Aorta (tissue), 5 donors: ENCODE data around the gene SLC25A6. TPM values are rescaled to one million over a fixed set of nuclear protein-coding genes. Genes with fewer than 3 reads are reported as not detected.
A peak's percentile ranks its signal among the peaks of the same experiment; 100 is the strongest.
"Not testable (repeated sequence)": the region's sequence is repeated elsewhere in the genome, so short reads cannot be mapped to it uniquely, and the experiment has no call there.

Experiments
- ATAC-seq: fragments of 200-7000 bp; cut with Tn5 transposase; one replicate; pipeline ENCODE4 v1.9.1; 2022; ENCODE audit warnings: moderate library complexity; ENCODE audit not compliant: low FRiP score
- DNase-seq, 2 donors: peaks; one replicate each; pipeline ENCODE4 v3.0.0-alpha.2; 2020
- H3K27ac ChIP-seq, 2 donors: one replicate each; pipeline ENCODE4 v1.5.1; 2013; ENCODE audit warnings: low read length in 2 of 2, mild to moderate bottlenecking in 2 of 2, moderate library complexity in 2 of 2, control low read depth in 1 of 2, inconsistent platforms in 1 of 2, low read depth in 1 of 2
- H3K27me3 ChIP-seq, 2 donors: one replicate each; pipeline ENCODE4 v1.6.1; 2013; ENCODE audit warnings: control low read depth in 1 of 2, low read length in 1 of 2, mild to moderate bottlenecking in 1 of 2, moderate library complexity in 1 of 2; ENCODE audit not compliant: insufficient read depth in 2 of 2, control insufficient read depth in 1 of 2
- H3K36me3 ChIP-seq, 2 donors: one replicate each; pipeline ENCODE4 v1.6.1; 2013; ENCODE audit warnings: control low read depth in 1 of 2, low read length in 1 of 2, mild to moderate bottlenecking in 1 of 2; ENCODE audit not compliant: insufficient read depth in 2 of 2, control insufficient read depth in 1 of 2
- H3K4me1 ChIP-seq, 2 donors: one replicate each; pipeline ENCODE4 v1.6.1; 2013; ENCODE audit warnings: low read length in 2 of 2, control low read depth in 1 of 2, mild to moderate bottlenecking in 1 of 2, moderate library complexity in 1 of 2; ENCODE audit not compliant: insufficient read depth in 2 of 2, control insufficient read depth in 1 of 2
- H3K4me3 ChIP-seq, 2 donors: one replicate each; pipeline ENCODE4 v1.5.1; 2013; ENCODE audit warnings: low read length in 2 of 2, control low read depth in 1 of 2, mild to moderate bottlenecking in 1 of 2
- H3K9me3 ChIP-seq: one replicate; pipeline ENCODE4 v1.6.1; 2013; ENCODE audit warnings: mild to moderate bottlenecking, low read length; ENCODE audit not compliant: control insufficient read depth
- WGBS, 2 donors: extraction: QIAGEN DNeasy Blood & Tissue Kit; methylation state at CpG; one replicate each; pipeline ENCODE4 v1.1.7; 2013; 5-methylcytosine and 5-hydroxymethylcytosine counted together
- intact Hi-C, 2 donors: fragments of 100-400 bp; cut with DNase I; formaldehyde crosslinking; loops; one replicate each; pipeline versions ENCODE4 v1.14.2 to v1.15.0; 2022
- long read RNA-seq, 2 donors: library from polyadenylated mRNA; unstranded; transcript quantifications; one replicate each; pipeline ENCODE4 v2.0.0, GENCODE V29; 2020 to 2021
- polyA plus RNA-seq, 2 donors: library from polyadenylated mRNA; stranded (reverse); fragments of 200-250 nt; gene quantifications; one replicate each; pipeline ENCODE4 v1.2.3, GENCODE V29; 2013
- total RNA-seq, 2 donors: library from RNA; stranded (reverse); fragmentation: NEBNext Ultra II Directional; extraction: Animal tissue kit (Norgen Biotek cat#: 25700); gene quantifications; one replicate each; pipeline ENCODE4 v1.2.1, GENCODE V29; 2021
- donor health status: healthy with polysubstance abuse.
- donor health status: Bipolar disorder and iron deficiency.
- donor health status: DM: no; HTN: no; CAD: no.
- donor health status: DM: no; HTN: no; CAD: no.
- donor health status: DM: yes; HTN: yes; CAD: no.

The SLC25A6 gene
- total RNA-seq (100 to 1,000 TPM; 207 to 212 TPM), polyA plus RNA-seq (100 to 1,000 TPM; 316 to 348 TPM)
- long read RNA-seq, donor 1, transcript SLC25A6-201 (4 exons, 2,062 nt) = major isoform, 1,939 of 2,092 reads
- long read RNA-seq, donor 1, partial matches to known transcripts = 102 of 2,092 reads
- long read RNA-seq, donor 1, other reads (novel, unspliced or antisense) = 51 of 2,092 reads
- long read RNA-seq, donor 2, transcript SLC25A6-201 (4 exons, 2,062 nt) = major isoform, 227 of 311 reads
- long read RNA-seq, donor 2, partial matches to known transcripts = 80 of 311 reads
- long read RNA-seq, donor 2, other reads (novel, unspliced or antisense) = 4 of 311 reads

GRCh38 chrX:1391707-1392375 is at the start of gene SLC25A6:
Gene SLC25A6 (minus strand): TSS chrX:1392113. CDS start chrX:1392009, 104 bp downstream.
- Histone ChIP-seq H3K4me3 (peak within 1 kb of the TSS; percentile 72 to 81), H3K9me3 (no peaks in the 10 kb centered on the region), H3K4me1 (no peaks in the 10 kb centered on the region), H3K27me3 (no peaks in the 10 kb centered on the region), H3K27ac (peak within 1 kb of the TSS; percentile 20 to 90), H3K36me3 (peaks cover 0 to 9% of the 10 kb centered on the region in 2 donors)
- peak; percentile 99 to 100 for DNase-seq
- WGBS, 2 donors = 1% methylated on average over 77 to 90 of the region's 90 CpGs
- intact Hi-C loops = loop anchor here (1.0 to 5.0 kb wide), 4 partner anchors 60 to 1300 kb away; partner anchors contain the start of genes AKAP17A (in 1 of the 2), ASMTL (in 1 of the 2) and CD99 (in 1 of the 2)
- peak; percentile 99 for ATAC-seq

GRCh38 chrX:1440506-1440905 is 48.6 kb upstream of the SLC25A6 start:
- intact Hi-C loops = no loop called here
- H3K4me3 ChIP-seq = no peak overlapping the region
- no peaks in the 10 kb centered on the region for H3K4me1 ChIP-seq
- H3K9me3 ChIP-seq = no peaks in the 10 kb centered on the region
- H3K36me3 ChIP-seq = peaks cover 0 to 7% of the 10 kb centered on the region in 2 donors
- H3K27me3 ChIP-seq = no peaks in the 10 kb centered on the region
- WGBS, 2 donors = 97 to 98% methylated on average over 6 of the region's 6 CpGs
- H3K27ac ChIP-seq = no peak overlapping the region
- DNase-seq (peak; percentile 9 to 27), ATAC-seq (no peak)

- peak; percentile 12 for ATAC-seq
- 96% methylated on average over 19 to 20 of the region's 20 CpGs for WGBS, 2 donors
- peak; percentile 23 to 60 for DNase-seq
- H3K36me3 ChIP-seq = peaks cover 0 to 8% of the 10 kb centered on the region in 2 donors
- no peak overlapping the region for H3K4me3 ChIP-seq
- H3K9me3 ChIP-seq = no peaks in the 10 kb centered on the region
- intact Hi-C loops = loop anchor here in 1 of 2 donors (5.0 kb wide), 1 partner anchor 38 kb away; no protein-coding TSS in a partner anchor
- no peaks in the 10 kb centered on the region for H3K4me1 ChIP-seq
- H3K27ac ChIP-seq = no peak overlapping the region
- no peaks in the 10 kb centered on the region for H3K27me3 ChIP-seq
These were observed 43.5 kb upstream of the SLC25A6 start for GRCh38 chrX:1435241-1435895.

- H3K27me3 ChIP-seq = no peaks in the 10 kb centered on the region
- peaks cover 0 to 8% of the 10 kb centered on the region in 2 donors for H3K36me3 ChIP-seq
- intact Hi-C loops = loop anchor here in 1 of 2 donors (5.0 kb wide), 1 partner anchor 38 kb away; no protein-coding TSS in a partner anchor
- 97 to 98% methylated on average over 22 of the region's 22 CpGs for WGBS, 2 donors
- no peak overlapping the region for H3K4me3 ChIP-seq
- H3K27ac ChIP-seq = no peak overlapping the region
- no peaks in the 10 kb centered on the region for H3K9me3 ChIP-seq
- H3K4me1 ChIP-seq = no peaks in the 10 kb centered on the region
- ATAC-seq (no peak), DNase-seq (peak; percentile 35 to 60)
These were observed 42.9 kb upstream of the SLC25A6 start for GRCh38 chrX:1434871-1435240.

GRCh38 chrX:1433646-1434357 is 41.9 kb upstream of the SLC25A6 start:
- no peak overlapping the region for H3K27ac ChIP-seq
- no peaks in the 10 kb centered on the region for H3K4me1 ChIP-seq
- no peaks in the 10 kb centered on the region for H3K27me3 ChIP-seq
- intact Hi-C loops = no loop called here
- DNase-seq = peak; percentile 22 to 62
- ATAC-seq = no peak
- no peaks in the 10 kb centered on the region for H3K9me3 ChIP-seq
- no peak overlapping the region for H3K4me3 ChIP-seq
- peaks cover 0 to 8% of the 10 kb centered on the region in 2 donors for H3K36me3 ChIP-seq
- WGBS, 2 donors = 94 to 97% methylated on average over 19 of the region's 19 CpGs

GRCh38 chrX:1430451-1430850 is 38.5 kb upstream of the SLC25A6 start:
- Histone ChIP-seq H3K9me3 (no peaks in the 10 kb centered on the region), H3K27me3 (no peaks in the 10 kb centered on the region), H3K36me3 (peaks cover under 1 to 3% of the 10 kb centered on the region in 2 donors), H3K4me1 (no peaks in the 10 kb centered on the region), H3K27ac (no peak overlapping the region), H3K4me3 (no peak overlapping the region)
- DNase-seq (peak in 1 of 2 donors; percentile 15), ATAC-seq (no peak)
- WGBS, 2 donors = 97 to 98% methylated on average over 10 of the region's 10 CpGs
- intact Hi-C loops = no loop called here

GRCh38 chrX:1427756-1428155 is 35.8 kb upstream of the SLC25A6 start:
- WGBS, 2 donors = 94 to 96% methylated on average over 27 to 32 of the region's 32 CpGs
- no peaks in the 10 kb centered on the region for H3K4me1 ChIP-seq
- H3K27ac ChIP-seq = no peak overlapping the region
- no peaks in the 10 kb centered on the region for H3K27me3 ChIP-seq
- ATAC-seq (no peak), DNase-seq (peak; percentile 41 to 76)
- H3K4me3 ChIP-seq = no peak overlapping the region
- H3K36me3 ChIP-seq = peaks cover 3 to 4% of the 10 kb centered on the region in 2 donors
- intact Hi-C loops = no loop called here
- H3K9me3 ChIP-seq = peaks cover 2% of the 10 kb centered on the region

- DNase-seq = peak; percentile 11 to 42
- not testable (repeated sequence) for H3K36me3 ChIP-seq
These were observed 34.4 kb upstream of the SLC25A6 start for GRCh38 chrX:1426321-1426720.

More at GRCh38 chrX:1426321-1426720, 34.4 kb upstream of the SLC25A6 start:
- H3K27me3 ChIP-seq, H3K9me3 ChIP-seq, ATAC-seq, H3K27ac ChIP-seq, H3K4me1 ChIP-seq, intact Hi-C loops, H3K4me3 ChIP-seq: not testable (repeated sequence)
- 90 to 93% methylated on average over 16 of the region's 16 CpGs for WGBS, 2 donors
